SK-N-SH treated with all-trans-retinoic acid at 6 μM for 48 hours (cell line): Measurements from ENCODE around the gene PPP1R26.

Experiments used
- GLIS3 ChIP-seq: fragments of 250-450 bp; sonication (Bioruptor Pico); IDR thresholded peaks from 2 replicates; pipeline ENCODE4 v1.5.0; 2020; ENCODE audit warnings: mild to moderate bottlenecking, moderate library complexity
- ISL1 ChIP-seq: fragments of 250-450 bp; sonication (Bioruptor Pico); IDR thresholded peaks from 2 replicates; pipeline ENCODE4 v2.1.2; 2022; ENCODE audit warnings: mild to moderate bottlenecking, moderate library complexity
- OSR1 ChIP-seq: fragments of 250-450 bp; sonication (Bioruptor Pico); IDR thresholded peaks from 2 replicates; pipeline ENCODE4 v1.8.0; 2022; ENCODE audit warnings: moderate library complexity, mild to moderate bottlenecking, inconsistent platforms
- PPARA ChIP-seq: fragments of 250-450 bp; sonication (Bioruptor Pico); IDR thresholded peaks from 2 replicates; pipeline ENCODE4 v1.5.0; 2020; ENCODE audit warnings: mild to moderate bottlenecking, borderline replicate concordance
- TCF4 ChIP-seq: fragments of 250-450 bp; sonication (Bioruptor Pico); IDR thresholded peaks from 2 replicates; pipeline ENCODE4 v1.8.0; 2021; ENCODE audit warnings: mild to moderate bottlenecking, moderate library complexity, borderline replicate concordance
- ZC3H10 ChIP-seq: fragments of 250-450 bp; sonication (Bioruptor Pico); IDR thresholded peaks from 2 replicates; pipeline ENCODE4 v1.5.1; 2021; ENCODE audit warnings: mild to moderate bottlenecking, moderate library complexity
- ZFP3 ChIP-seq: fragments of 250-450 bp; sonication (Bioruptor Pico); IDR thresholded peaks from 2 replicates; pipeline ENCODE4 v1.5.0; 2020; ENCODE audit warnings: mild to moderate bottlenecking, moderate library complexity
- ZFP30 ChIP-seq: fragments of 450-650 bp; formaldehyde crosslinking; IDR thresholded peaks from 2 replicates; pipeline ENCODE4 v1.5.0; 2022; ENCODE audit warnings: mild to moderate bottlenecking, moderate library complexity
- ZNF565 ChIP-seq: fragments of 450-650 bp; formaldehyde crosslinking; conservative IDR thresholded peaks from 2 replicates; pipeline ENCODE4 v1.5.0; 2020; ENCODE audit warnings: low read depth, mild to moderate bottlenecking, moderate library complexity
- TF ChIP-seq, protein P1 (sequence below): fragments of 250-450 bp; sonication (Bioruptor Pico); IDR thresholded peaks from 2 replicates; pipeline ENCODE4 v1.5.0; 2020; ENCODE audit warnings: mild to moderate bottlenecking, moderate library complexity
- TF ChIP-seq, protein P2 (sequence below): fragments of 250-450 bp; sonication (Bioruptor Pico); IDR thresholded peaks from 2 replicates; pipeline ENCODE4 v1.5.1; 2020; ENCODE audit warnings: low read depth, mild to moderate bottlenecking, moderate library complexity
- TF ChIP-seq, protein P3 (sequence below): fragments of 250-450 bp; sonication (Bioruptor Pico); IDR thresholded peaks from 2 replicates; pipeline ENCODE4 v1.8.0; 2020; ENCODE audit warnings: mild to moderate bottlenecking, moderate library complexity, borderline replicate concordance
- TF ChIP-seq, protein P4 (sequence below): fragments of 250-450 bp; sonication (Bioruptor Pico); IDR thresholded peaks from 2 replicates; pipeline ENCODE4 v1.5.1; 2021; ENCODE audit warnings: mild to moderate bottlenecking, moderate library complexity

DNA sequence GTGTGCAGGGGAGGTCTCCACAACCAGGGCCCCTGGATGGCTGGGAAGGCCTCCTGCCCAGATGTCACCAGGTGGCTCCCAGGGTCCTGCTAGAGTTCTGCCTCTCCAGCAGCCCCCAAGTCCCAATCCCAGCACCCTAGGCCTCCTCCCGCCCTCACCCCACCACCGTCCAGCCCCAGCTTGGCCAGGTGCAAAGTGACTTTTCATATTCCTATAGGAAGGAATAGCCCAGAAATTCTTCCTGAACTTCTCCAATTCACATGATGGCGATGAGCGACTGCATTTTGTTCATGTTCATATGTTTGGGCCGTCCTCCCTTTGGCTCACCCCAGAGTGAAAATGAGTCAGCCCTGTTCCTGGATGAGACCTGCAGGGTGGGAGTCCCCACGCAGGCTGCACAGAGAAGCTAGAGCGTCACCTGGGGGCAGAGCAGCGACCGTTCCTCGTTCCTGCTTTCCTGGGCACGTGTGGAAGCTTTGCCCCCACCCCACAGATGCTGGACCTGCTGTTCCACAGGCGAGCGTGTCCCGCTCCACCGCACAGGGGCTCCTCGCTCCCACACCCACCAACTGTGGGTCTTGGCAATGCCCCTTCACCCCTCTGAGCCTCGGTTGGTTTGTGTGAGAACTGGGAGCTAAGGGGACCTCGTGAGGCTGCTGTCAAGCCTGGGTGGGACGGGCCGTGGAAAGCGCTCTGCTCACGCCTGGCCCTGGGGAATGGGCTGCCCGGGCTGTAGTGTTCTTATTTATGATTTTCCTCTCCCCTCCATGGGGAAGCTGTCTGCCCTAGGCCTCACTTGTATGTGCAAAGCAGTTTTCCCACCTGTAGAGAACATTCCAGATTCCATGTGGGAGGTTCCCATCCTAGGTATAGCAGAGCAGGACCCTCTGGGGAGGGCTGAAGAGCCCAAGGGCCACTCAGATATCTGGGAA lies 27.8 kb downstream of the PPP1R26 start:
- no peak for TF ChIP-seq GLIS3 (CRISPR knock-in tag)
- TF ChIP-seq ISL1 (CRISPR knock-in tag) = no peak
- TF ChIP-seq, protein P1, sequence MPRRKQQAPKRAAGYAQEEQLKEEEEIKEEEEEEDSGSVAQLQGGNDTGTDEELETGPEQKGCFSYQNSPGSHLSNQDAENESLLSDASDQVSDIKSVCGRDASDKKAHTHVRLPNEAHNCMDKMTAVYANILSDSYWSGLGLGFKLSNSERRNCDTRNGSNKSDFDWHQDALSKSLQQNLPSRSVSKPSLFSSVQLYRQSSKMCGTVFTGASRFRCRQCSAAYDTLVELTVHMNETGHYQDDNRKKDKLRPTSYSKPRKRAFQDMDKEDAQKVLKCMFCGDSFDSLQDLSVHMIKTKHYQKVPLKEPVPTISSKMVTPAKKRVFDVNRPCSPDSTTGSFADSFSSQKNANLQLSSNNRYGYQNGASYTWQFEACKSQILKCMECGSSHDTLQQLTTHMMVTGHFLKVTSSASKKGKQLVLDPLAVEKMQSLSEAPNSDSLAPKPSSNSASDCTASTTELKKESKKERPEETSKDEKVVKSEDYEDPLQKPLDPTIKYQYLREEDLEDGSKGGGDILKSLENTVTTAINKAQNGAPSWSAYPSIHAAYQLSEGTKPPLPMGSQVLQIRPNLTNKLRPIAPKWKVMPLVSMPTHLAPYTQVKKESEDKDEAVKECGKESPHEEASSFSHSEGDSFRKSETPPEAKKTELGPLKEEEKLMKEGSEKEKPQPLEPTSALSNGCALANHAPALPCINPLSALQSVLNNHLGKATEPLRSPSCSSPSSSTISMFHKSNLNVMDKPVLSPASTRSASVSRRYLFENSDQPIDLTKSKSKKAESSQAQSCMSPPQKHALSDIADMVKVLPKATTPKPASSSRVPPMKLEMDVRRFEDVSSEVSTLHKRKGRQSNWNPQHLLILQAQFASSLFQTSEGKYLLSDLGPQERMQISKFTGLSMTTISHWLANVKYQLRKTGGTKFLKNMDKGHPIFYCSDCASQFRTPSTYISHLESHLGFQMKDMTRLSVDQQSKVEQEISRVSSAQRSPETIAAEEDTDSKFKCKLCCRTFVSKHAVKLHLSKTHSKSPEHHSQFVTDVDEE (CRISPR knock-in tag) = no peak
- no peak for TF ChIP-seq ZFP3 (CRISPR knock-in tag)
- no peak for TF ChIP-seq ZNF565 (CRISPR knock-in tag)
- no peak for TF ChIP-seq OSR1 (CRISPR knock-in tag)
- TF ChIP-seq ZFP30 (CRISPR knock-in tag) = no peak
- no peak for TF ChIP-seq TCF4 (CRISPR knock-in tag)
- TF ChIP-seq ZC3H10 = no peak
- TF ChIP-seq, protein P2, sequence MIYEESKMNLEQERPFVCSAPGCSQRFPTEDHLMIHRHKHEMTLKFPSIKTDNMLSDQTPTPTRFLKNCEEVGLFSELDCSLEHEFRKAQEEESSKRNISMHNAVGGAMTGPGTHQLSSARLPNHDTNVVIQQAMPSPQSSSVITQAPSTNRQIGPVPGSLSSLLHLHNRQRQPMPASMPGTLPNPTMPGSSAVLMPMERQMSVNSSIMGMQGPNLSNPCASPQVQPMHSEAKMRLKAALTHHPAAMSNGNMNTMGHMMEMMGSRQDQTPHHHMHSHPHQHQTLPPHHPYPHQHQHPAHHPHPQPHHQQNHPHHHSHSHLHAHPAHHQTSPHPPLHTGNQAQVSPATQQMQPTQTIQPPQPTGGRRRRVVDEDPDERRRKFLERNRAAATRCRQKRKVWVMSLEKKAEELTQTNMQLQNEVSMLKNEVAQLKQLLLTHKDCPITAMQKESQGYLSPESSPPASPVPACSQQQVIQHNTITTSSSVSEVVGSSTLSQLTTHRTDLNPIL (CRISPR knock-in tag) = no peak
- TF ChIP-seq PPARA (CRISPR knock-in tag) = no peak
- TF ChIP-seq, protein P3, sequence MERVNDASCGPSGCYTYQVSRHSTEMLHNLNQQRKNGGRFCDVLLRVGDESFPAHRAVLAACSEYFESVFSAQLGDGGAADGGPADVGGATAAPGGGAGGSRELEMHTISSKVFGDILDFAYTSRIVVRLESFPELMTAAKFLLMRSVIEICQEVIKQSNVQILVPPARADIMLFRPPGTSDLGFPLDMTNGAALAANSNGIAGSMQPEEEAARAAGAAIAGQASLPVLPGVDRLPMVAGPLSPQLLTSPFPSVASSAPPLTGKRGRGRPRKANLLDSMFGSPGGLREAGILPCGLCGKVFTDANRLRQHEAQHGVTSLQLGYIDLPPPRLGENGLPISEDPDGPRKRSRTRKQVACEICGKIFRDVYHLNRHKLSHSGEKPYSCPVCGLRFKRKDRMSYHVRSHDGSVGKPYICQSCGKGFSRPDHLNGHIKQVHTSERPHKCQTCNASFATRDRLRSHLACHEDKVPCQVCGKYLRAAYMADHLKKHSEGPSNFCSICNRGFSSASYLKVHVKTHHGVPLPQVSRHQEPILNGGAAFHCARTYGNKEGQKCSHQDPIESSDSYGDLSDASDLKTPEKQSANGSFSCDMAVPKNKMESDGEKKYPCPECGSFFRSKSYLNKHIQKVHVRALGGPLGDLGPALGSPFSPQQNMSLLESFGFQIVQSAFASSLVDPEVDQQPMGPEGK (CRISPR knock-in tag) = no peak
- TF ChIP-seq, protein P4, sequence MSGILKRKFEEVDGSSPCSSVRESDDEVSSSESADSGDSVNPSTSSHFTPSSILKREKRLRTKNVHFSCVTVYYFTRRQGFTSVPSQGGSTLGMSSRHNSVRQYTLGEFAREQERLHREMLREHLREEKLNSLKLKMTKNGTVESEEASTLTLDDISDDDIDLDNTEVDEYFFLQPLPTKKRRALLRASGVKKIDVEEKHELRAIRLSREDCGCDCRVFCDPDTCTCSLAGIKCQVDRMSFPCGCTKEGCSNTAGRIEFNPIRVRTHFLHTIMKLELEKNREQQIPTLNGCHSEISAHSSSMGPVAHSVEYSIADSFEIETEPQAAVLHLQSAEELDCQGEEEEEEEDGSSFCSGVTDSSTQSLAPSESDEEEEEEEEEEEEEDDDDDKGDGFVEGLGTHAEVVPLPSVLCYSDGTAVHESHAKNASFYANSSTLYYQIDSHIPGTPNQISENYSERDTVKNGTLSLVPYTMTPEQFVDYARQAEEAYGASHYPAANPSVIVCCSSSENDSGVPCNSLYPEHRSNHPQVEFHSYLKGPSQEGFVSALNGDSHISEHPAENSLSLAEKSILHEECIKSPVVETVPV (CRISPR knock-in tag) = no peak
